Activated CD4-positive, CD25-positive, alpha-beta regulatory T cell treated with anti-CD3 and anti-CD28 coated beads, Interleukin-2, amount 50 U/mL, for 16 hours (primary cell): Measurements from ENCODE around the gene SMG6.
A peak's percentile ranks its signal among the peaks of the same experiment; 100 is the strongest.

ENCODE experiments used
- DNase-seq: peaks from one replicate; pipeline ENCODE4 v3.0.0-alpha.2; 2020; ENCODE audit warnings: low read depth, low spot score

Gene SMG6

DNA sequence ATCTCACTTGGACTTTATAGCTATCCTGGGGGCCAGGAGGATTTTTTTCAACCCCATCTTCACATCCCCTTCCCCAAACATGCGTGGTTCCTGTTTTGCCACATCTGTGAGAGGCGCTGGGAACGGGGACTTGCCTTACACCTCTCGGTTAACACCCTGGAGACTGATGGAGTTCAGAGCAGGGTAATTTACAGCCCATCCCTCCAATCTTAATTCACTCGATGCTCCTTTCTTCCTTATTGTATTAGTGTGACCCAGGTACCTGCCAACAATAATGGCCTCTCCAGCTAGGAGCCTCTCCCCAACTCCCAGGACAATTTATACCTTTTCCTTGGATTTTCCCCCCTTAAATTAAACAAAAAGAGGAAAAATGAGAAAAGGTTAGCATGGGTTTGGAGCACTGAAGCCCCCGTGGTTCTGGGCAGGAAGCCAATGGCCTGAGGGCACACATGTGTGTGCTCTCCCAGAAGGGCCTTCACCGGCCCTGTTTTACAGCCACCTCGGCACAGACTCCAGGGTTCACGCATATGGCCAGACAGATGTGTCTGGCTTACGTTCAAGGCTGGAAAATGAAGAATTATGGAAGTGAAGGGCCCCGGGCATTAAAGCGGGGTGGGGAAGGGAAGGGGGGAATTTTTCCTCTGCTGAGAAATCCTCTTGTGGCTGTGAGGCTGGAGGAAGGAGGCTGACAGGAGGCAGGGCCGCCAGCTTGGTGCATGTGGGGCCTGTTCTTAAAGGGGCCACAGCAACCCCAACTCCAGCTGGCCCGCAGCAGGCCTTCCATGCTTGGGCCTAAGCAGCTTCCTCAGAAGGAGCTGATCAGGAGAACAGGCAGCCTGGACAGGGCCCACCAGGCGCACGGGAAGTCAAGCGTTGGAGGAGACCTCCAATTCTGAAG, 227.2 kb downstream of the SMG6 start:
- no peak for DNase-seq

DNA sequence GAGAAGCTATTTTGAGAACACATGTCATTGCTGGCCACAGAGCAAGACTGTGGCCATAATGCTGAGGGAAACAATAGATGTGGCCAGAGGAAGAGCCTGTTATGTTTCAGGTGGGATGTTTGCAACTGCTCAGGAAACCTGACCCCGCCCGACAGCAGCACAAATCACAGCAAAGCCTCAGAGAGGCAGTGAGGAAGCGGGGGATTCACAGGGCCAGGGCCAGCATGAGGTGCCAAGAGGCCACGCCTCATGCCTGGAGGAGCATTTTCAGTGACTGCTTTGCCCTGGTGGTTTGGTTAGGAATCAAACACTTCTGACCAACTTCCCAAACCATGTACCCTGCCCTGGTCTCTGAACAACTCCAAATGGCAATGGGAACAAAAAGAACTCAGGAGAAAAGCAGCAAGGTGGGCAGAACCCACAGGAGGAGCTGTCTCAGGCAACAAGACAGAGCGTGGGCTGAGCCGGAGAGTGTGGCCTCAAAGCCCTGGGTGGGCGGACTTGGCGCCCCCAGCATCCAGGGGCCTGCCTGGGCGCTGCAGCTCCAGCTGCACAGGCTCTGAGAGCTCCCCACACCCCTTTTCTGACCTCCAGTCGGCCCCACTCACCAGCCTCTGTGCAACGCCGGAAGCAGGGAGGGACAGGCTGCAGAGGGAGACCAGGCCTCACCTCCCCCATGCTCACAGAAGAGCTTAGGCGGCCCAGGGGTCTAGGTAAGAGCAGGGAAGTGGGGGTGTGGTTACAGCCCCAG, 228.1 kb downstream of the SMG6 start:
- DNase-seq, result no peak

DNA sequence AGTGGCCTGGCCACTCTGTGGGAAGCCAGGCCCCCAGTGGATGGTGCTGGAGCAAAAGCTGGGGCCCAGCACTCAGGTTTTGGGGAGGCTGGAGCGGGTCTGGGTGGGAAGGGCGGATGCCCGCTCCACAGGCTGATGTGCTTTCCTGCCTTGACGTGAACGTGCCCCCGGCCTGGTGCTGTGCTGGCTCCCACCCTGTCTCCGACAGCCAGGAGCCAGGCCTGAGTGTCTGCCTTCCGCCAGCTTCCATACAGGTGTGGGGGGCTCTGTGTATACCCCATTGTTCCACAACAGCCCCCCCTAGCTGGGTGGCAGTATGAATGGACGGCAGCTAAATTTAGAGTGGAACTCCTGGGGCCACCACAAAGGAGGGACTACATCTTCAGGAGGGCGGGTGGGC, 228.7 kb downstream of the SMG6 start:
- no peak for DNase-seq

- DNase-seq, result no peak
Measured at GRCh38 chr17:2071455-2072281, 231.9 kb downstream of the SMG6 start.

DNA sequence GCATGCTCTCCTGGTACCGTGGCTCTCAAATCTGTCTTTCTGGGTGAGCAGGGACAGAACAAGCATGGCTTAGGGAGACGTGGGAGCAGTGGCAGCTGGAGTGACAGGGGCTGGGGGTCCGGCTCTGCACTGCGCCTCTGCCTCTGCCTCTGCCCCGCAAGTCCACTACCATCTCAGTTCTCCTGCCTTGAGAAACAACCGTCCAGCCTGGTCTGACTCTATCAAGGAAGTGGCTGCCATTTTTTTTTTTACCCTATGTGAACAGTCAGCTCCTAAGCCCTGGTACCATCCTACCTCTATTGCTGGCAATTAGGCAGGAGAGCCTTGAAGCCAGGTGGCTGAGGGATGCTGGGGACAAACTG, 232.6 kb downstream of the SMG6 start:
- DNase-seq, result no peak

- peak; percentile 21 for DNase-seq
Measured at GRCh38 chr17:2070241-2071023, 233.2 kb downstream of the SMG6 start.

DNA sequence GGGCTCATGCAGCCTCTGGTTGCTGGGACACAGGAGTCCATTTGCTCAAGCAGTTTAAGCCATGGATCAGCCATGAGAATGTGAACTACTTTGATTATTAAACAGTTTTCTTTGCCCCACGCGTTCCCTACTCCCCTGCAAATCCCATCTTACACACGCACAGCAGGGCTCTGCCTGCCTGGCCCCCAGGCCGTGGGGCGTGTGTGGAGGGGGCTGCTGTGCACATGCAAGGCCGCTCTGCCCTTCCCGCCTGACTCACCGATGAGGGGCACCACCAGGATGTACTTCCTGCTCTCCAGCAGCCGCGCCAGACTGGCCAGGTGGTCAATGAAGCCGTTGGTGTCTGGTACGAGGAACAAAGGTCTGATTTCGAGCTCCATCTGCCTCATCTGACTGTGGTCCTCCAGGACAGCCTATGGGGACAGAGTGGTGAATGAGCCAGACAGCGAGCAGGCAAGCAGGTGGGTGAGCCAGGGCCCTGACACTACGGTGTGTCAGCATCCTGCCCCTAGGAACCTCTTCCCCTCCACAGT, 235.0 kb downstream of the SMG6 start:
- DNase-seq, result no peak

DNA sequence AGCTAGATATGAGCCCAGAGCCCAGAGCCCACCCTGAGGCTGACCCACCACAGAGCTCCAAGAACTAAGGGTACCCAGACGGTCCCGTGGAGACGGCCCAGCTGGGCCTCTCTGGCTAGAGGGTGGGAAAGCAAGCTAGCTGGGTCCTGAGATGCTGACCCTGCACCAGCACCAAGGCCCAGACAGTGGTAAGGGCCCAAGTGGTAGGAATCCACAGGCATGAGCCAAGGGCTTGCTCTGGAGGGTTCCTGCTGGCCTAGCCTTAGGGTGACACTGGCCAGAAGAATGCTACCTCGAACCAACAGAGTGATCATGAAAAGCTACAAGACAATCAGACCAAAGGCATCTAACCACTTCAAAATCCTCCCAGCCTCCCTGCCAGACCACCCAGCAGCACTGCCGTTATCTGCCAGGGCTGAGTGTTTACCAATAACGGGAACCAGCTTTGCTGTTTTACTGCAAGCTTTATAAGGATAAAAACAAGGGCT, 235.5 kb downstream of the SMG6 start:
- no peak for DNase-seq

DNA sequence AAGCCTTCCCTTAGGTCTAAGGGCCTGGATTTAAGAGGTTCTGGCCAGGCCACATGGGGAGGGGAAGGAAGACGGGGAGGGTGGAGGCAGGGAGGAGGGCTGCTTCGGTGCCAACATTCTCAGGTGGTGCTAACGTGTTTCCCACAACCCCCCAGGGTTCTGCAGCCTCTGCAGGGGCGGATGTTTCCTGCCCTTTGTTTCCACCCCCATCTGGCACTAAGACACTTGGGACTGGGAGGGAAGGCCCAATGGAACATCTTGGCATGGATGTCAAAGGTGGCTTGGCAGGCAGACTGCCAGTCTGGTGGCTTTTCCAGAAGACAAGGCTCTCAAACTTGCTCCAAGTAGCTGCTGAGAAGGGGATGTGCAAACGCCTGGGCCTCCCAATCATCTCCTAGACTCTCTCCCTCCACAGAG, 236.0 kb downstream of the SMG6 start:
- no peak for DNase-seq

DNA sequence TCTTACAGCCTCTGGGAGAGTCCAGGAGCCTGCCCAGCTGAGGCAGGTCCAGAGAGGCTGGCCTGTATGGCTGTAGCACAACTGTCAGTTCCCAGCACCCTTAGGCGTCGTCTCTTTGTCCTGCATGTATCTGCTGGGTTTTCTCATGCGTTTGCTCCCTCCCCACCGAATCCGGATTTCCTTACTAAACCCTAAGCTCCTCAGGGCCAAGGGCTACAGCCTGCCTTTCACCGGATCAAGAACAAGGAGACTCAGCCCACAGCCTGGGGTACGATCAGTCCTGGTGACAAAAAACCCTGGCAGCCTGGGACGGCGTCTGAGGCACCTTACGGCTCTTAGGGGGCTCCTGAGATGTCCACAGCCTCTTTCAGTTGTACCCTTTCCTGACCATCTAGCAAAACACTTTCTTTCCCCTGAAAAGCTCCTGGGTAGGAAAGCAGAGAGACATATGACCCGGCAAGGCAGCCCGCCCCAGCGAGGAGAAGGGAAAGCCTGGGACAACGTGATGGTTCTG, 236.5 kb downstream of the SMG6 start:
- no peak for DNase-seq

DNA sequence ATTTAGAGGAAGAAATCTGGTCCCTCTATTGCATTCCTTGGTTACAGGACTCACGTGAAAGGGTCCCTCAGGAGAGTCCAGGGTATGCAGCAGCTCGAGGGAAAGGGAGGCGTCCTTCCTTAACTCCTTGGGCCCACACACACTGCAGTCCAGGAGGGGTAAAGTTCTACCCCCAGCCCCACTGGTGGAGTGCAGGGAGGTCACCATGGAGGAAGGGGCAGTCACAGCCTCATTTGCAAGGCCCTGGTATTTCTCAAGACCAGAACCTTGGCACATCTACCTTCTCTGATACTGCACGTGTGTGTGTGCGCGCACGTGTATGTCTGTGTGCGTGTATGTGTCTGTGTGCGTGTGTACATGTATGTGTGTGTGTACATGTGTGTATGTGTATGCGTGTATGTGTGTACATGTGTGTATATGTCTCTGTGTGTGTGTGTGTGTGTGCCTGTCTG, 237.6 kb downstream of the SMG6 start:
- DNase-seq, result no peak

- DNase-seq, result no peak
Measured at GRCh38 chr17:2064980-2065785, 238.4 kb downstream of the SMG6 start.

DNA sequence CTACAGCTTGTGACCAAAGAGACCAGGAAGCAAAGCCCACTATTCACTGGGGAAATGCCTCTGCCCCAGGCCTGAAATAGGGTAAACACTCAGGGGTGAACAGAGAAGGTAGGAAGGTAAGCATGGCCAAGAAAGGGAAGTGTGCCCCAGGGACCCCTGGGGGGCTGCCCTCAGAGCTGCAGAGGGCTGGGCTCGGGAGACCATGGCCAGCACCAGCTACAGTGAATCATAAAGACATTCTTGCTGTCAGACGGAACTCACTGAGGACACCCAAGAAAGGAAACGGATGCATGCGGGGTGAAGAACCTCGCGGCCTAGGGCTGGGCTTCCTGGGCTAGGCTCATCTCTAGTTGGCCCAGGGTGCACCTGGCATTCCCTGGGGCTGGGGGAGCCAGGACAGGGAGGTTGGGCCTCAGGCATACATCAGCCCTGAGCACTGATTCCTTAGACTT, 239.0 kb downstream of the SMG6 start:
- DNase-seq, result no peak

GRCh38 chr17:2064147-2064489, 239.5 kb downstream of the SMG6 start:
- DNase-seq, result no peak

DNA sequence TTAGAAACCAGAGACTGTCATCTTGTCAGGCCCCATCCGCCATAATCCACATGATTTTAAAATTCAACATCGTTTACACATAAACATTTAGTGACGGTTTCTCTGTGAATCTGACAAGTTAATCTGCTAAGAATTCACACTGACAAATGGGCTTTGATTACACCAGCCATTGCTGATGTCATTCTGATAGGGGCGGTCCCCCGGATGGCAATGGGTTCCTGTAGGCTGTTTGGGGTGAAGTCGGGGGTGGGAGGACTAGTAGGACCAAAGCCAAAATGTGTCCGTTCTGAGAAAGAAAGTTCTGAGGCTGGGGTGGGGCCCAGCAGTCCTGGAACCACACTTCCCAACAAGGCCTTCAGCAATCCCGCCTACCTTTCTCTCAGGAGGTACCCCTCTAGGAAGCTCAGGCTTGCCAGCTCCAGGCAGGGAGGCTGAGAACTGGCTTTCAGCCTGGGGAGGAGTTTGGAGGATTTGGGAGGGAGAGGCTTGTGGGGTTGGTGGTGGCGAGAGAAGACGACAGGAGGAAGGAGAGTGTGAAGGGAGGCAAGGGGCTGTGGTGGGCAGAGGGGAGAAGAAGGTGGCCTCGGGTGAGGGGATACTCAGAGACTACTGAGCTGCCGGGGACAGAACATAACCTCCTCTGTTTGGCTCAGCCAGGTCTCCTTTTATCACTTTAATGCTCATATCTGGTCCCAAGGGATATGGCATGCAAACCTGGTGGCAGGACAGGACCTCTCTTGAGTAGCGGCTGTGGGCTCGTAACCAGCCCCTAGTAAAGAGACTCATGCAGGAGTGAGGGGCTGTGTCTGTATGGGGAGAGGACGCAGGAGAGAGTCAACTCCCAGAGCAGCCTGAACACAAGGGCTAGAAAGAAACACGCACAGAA, 240.1 kb downstream of the SMG6 start:
- no peak for DNase-seq

DNA sequence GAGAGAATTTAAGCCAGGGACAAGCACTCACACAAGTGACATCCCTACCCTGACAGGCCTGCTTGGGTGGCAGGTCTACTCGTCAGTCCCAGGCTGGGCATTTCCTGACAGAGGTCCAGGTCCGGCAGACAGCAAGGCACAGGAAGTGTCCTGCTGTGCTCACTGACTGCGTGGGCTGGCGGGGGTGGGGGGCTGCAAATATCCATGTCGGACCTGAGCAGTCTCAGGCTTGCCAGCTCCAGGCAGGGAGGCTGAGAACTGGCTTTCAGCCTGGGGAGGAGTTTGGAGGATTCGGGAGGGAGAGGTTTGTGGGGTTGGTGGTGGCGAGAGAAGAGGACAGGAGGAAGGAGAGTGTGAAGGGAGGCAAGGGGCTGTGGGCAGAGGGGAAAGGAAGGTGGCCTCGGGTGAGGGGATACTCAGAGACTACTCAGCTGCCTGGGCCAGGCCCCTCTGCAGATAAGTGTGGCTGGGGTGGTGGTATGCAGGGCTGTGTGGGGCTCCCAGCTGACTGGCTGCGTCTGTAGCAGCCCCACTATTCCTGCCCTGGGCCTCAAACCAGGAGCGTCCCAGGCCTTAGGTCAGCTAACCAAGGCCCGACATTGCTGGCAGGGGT, 240.9 kb downstream of the SMG6 start:
- DNase-seq, result no peak

DNA sequence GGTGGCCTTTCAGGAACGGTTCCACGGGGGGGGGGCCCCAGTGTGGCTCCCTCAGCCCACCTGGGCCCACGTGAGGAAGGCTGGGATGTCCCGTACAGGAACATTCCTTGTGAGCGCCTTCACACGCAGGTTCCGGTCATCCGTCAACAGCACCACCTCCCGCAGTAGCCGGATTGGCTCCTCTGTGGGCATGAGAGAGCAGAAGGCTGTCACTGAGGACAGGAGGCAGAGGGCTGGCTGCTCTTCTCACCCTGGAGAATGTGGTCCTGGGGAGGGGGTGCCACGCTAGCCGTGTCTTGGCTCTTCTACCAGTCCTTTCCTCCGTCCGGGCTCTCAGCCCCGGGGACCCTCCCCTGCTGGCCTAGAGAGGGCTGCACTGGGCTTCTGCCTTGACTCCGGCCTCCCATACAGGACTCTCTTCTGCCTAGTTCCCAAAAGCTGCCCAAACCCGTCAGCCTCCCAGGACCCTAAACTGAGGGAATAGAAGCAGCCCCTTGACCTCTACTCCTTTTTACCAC, 242.1 kb downstream of the SMG6 start:
- DNase-seq, result no peak
